HFF-Myc (cell line): ENCODE measurements around the gene TTBK1.

Source experiments
- DNase-seq: peaks from one replicate; pipeline ENCODE4 v3.0.0-alpha.2; 2011; ENCODE audit warnings: low read depth; ENCODE audit errors: extremely low read depth
- H3K4me3 ChIP-seq: replicated peaks from 2 replicates; pipeline ENCODE4 v1.5.1; 2011; ENCODE audit warnings: low read depth, mild to moderate bottlenecking, control low read depth, low read length
- CTCF ChIP-seq: IDR thresholded peaks from 2 replicates; pipeline ENCODE4 v1.5.1; 2012; ENCODE audit warnings: mild to moderate bottlenecking, low read depth, low read length, control low read depth; ENCODE audit errors: missing control alignments

TTBK1 gene

GRCh38 chr6:43308990-43309477 is 65.8 kb downstream of the TTBK1 start:
- no peak for DNase-seq
- no peak for TF ChIP-seq CTCF
- H3K4me3 ChIP-seq: no peak overlapping the region; the same call in 1 of the 2 replicates

GRCh38 chr6:43310134-43310533 is 66.9 kb downstream of the TTBK1 start:
- TF ChIP-seq CTCF: no peak
- no peak overlapping the region for H3K4me3 ChIP-seq
- no peak for DNase-seq

GRCh38 chr6:43310624-43311023 is 67.3 kb downstream of the TTBK1 start:
- no peak for DNase-seq
- TF ChIP-seq CTCF: no peak
- no peak overlapping the region for H3K4me3 ChIP-seq

- TF ChIP-seq CTCF: no peak
- H3K4me3 ChIP-seq: no peak overlapping the region
- no peak for DNase-seq
These were observed 68.4 kb downstream of the TTBK1 start for GRCh38 chr6:43311666-43312065.

DNA sequence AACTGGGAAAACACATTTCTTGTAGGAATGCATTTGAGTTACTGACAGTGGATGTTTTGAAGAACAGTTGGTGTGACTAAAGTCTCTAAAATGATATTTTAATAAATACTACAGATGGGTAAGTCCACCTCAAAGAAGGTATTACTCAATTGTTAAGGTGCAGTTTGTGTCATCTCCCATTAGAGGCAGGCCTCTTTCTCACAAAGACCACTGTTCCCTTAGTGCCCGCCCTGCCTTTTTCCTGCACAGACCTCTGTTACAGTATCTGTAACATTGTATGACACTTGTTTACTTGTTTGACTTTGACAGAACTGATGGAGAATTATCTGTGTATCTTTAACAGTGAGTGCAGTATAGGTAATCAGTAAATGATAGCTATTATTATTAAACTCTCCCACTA is 70.5 kb downstream of the TTBK1 start:
- no peak for DNase-seq
- no peak for TF ChIP-seq CTCF
- H3K4me3 ChIP-seq: no peak overlapping the region

GRCh38 chr6:43318011-43318410 is 74.7 kb downstream of the TTBK1 start:
- no peak overlapping the region for H3K4me3 ChIP-seq
- no peak for TF ChIP-seq CTCF

GRCh38 chr6:43325876-43326275 is 82.6 kb downstream of the TTBK1 start:
- TF ChIP-seq CTCF: no peak
- H3K4me3 ChIP-seq: no peak overlapping the region

More at GRCh38 chr6:43318011-43318410, 74.7 kb downstream of the TTBK1 start:
- DNase-seq: no peak

More at GRCh38 chr6:43325876-43326275, 82.6 kb downstream of the TTBK1 start:
- no peak for DNase-seq
